A673 (cell line): ENCODE results near the gene VTI1B. TPM values are rescaled to one million over a fixed set of nuclear protein-coding genes. Genes with fewer than 3 reads are reported as not detected.
"Not testable (repeated sequence)": the region's sequence is repeated elsewhere in the genome, so short reads cannot be mapped to it uniquely, and the experiment has no call there.

Experiments
- BruUV-seq: library from RNA; stranded (reverse); fragments of 400-500 nt; replicated peaks from 2 replicates; lab custom pipeline; 2021; lab: Mats Ljungman, UMichigan
- CTCF ChIA-PET: fragments of 300-600 bp; sonication (Branson Sonifier 250); formaldehyde crosslinking; loops from one replicate; lab custom pipeline; 2022; ENCODE audit warnings: antibody characterized with exemption; lab: Charles Lee
- POLR2A ChIA-PET: fragments of 300-600 bp; sonication (Branson Sonifier 250); formaldehyde crosslinking; loops from one replicate; lab custom pipeline; 2022; ENCODE audit warnings: antibody characterized with exemption; ENCODE audit not compliant: low non-redundant PET; lab: Charles Lee
- DNase-seq: peaks from one replicate; pipeline ENCODE4 v3.0.0-alpha.2; 2015; ENCODE audit warnings: low spot score
- H3K27ac ChIP-seq: fragments of 200-600 bp; sonication (generic); 2 replicates; pipeline ENCODE4 v1.5.1; 2016; ENCODE audit warnings: mixed run types, low read depth, mild to moderate bottlenecking, mixed read lengths, antibody characterized with exemption, low read length; ENCODE audit not compliant: poor library complexity, severe bottlenecking
- H3K27me3 ChIP-seq: fragments of 200-600 bp; sonication (generic); replicated peaks from 2 replicates; pipeline ENCODE4 v1.6.1; 2017; ENCODE audit warnings: mixed run types, low read depth, mild to moderate bottlenecking, mixed read lengths, antibody characterized with exemption, low read length; ENCODE audit not compliant: insufficient read depth, poor library complexity
- H3K36me3 ChIP-seq: fragments of 200-600 bp; sonication (generic); 2 replicates; pipeline ENCODE4 v1.6.1; 2016; ENCODE audit warnings: mixed run types, mild to moderate bottlenecking, mixed read lengths, antibody characterized with exemption, low read length; ENCODE audit not compliant: insufficient read depth, poor library complexity, severe bottlenecking
- H3K4me1 ChIP-seq: fragments of 200-600 bp; sonication (generic); 2 replicates; pipeline ENCODE4 v1.6.1; 2017; ENCODE audit warnings: mixed run types, mild to moderate bottlenecking, mixed read lengths, antibody characterized with exemption, low read length; ENCODE audit not compliant: insufficient read depth, poor library complexity, severe bottlenecking
- H3K4me3 ChIP-seq: fragments of 200-600 bp; sonication (generic); 2 replicates; pipeline ENCODE4 v1.5.1; 2016; ENCODE audit warnings: low read depth, mixed run types, mild to moderate bottlenecking, mixed read lengths, low read length; ENCODE audit not compliant: poor library complexity, severe bottlenecking
- H3K9me3 ChIP-seq: fragments of 200-600 bp; sonication (generic); 2 replicates; pipeline ENCODE4 v1.6.1; 2016; ENCODE audit warnings: mixed run types, low read depth, mild to moderate bottlenecking, mixed read lengths, antibody characterized with exemption, low read length; ENCODE audit not compliant: poor library complexity, severe bottlenecking
- EZH2 ChIP-seq: fragments of 200-600 bp; sonication (generic); IDR thresholded peaks from 2 replicates; pipeline ENCODE4 v1.6.1; 2017; ENCODE audit warnings: borderline replicate concordance, low read depth, mild to moderate bottlenecking, mixed read lengths, antibody characterized with exemption, low read length; ENCODE audit not compliant: poor library complexity, severe bottlenecking
- intact Hi-C: fragments of 100-400 bp; cut with micrococcal nuclease; formaldehyde crosslinking; loops from one replicate; pipeline ENCODE4 v1.10.0; 2022; ENCODE audit not compliant: unreplicated experiment
- total RNA-seq: library from RNA; stranded (reverse); gene quantifications from 2 replicates; pipeline ENCODE4 v1.2.3, GENCODE V29; 2021
- TF ChIP-seq, protein P1 (sequence below): fragments of 300-800, 200-600 bp; sonication (generic); conservative IDR thresholded peaks from 2 replicates; pipeline ENCODE4 v1.5.1; 2017; ENCODE audit warnings: low read depth, mild to moderate bottlenecking, antibody characterized with exemption, low read length, moderate library complexity, mixed read lengths

The VTI1B gene
- total RNA-seq, 1 experiment from 2014 or later, result 123 TPM

DNA sequence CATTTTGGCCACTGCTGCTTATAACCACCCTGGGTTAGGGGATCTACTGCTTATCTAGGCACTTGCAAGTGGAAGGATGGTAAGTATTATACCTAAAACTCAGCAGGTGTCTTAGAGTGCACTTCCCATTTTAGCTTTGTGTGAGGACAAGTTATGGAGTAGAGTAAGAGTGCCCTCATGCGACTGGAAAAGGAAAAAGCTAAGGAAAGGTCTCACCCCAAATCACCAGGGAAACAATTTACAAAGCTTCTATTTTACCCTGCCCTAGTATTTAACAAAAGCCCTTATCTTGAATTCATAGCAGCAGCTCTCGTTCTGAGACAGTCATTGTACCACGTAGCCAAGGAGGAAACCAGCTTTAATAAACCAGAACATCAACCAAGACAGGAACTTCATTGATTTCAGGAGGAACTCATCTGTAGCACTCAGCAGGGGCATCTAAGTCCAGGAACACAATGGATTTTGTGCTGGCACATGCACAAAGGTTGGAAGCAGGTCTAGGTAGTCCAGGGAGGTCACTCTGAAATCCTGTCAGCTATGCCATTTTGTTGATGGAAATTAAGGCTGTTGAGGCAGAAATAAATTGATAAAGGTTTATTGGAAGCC lies 30.2 kb upstream of the VTI1B start:
- Histone ChIP-seq H3K4me1 (no peaks in the 10 kb centered on the region), H3K27ac (no peak overlapping the region), H3K9me3 (peaks cover 12% of the 10 kb centered on the region), H3K27me3 (no peaks in the 10 kb centered on the region), H3K36me3 (no peaks in the 10 kb centered on the region), H3K4me3 (no peak overlapping the region)
- intact Hi-C loops, result loop anchor here (1.0 to 10.0 kb wide), 4 partner anchors 86 to 278 kb away; no protein-coding TSS in a partner anchor
- TF ChIP-seq, protein P1, sequence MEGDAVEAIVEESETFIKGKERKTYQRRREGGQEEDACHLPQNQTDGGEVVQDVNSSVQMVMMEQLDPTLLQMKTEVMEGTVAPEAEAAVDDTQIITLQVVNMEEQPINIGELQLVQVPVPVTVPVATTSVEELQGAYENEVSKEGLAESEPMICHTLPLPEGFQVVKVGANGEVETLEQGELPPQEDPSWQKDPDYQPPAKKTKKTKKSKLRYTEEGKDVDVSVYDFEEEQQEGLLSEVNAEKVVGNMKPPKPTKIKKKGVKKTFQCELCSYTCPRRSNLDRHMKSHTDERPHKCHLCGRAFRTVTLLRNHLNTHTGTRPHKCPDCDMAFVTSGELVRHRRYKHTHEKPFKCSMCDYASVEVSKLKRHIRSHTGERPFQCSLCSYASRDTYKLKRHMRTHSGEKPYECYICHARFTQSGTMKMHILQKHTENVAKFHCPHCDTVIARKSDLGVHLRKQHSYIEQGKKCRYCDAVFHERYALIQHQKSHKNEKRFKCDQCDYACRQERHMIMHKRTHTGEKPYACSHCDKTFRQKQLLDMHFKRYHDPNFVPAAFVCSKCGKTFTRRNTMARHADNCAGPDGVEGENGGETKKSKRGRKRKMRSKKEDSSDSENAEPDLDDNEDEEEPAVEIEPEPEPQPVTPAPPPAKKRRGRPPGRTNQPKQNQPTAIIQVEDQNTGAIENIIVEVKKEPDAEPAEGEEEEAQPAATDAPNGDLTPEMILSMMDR, result peak; percentile 81
- TF ChIP-seq EZH2, result no peak
- ChIA-PET CTCF (interaction anchor here (0.5 to 2.4 kb wide), 15 partner anchors 10 to 1836 kb away, joined by 3 to 27 read pairs (median 8); partner anchors contain the start of genes ARG2, ATP6V1D, EIF2S1 and PIGH), POLR2A (interaction anchor here (0.8 kb wide), 1 partner anchor 9 kb away, joined by 4 read pairs; the partner anchor contains the start of gene RDH11)
- DNase-seq, result peak; percentile 76
- no TSS peak for BruUV-seq

DNA sequence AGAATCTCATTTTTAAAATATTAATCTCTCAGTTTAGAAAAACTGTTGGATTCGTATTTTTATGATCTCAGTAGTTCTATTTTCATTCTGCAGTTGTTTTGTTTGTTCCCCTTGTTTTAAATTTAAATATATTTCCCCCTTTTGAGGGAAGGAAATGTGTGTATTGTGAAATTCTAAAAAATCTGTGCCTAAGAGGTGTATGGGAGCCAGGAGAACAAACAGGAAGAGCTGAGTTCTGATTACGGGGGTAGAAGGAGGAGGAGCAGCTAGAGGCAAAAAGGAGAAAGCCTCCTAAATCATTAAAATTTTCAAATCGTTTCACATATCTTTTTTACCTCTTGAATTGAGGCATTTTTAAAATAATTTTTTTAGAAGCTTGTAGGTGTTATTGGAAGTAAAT lies 29.6 kb upstream of the VTI1B start:
- no peaks in the 10 kb centered on the region for H3K27me3 ChIP-seq
- TF ChIP-seq, protein P1, result no peak
- no peak for TF ChIP-seq EZH2
- intact Hi-C loops, result loop anchor here (1.0 to 10.0 kb wide), 4 partner anchors 86 to 277 kb away; no protein-coding TSS in a partner anchor
- H3K9me3 ChIP-seq, result peaks cover 6% of the 10 kb centered on the region
- H3K4me3 ChIP-seq, result no peak overlapping the region
- H3K4me1 ChIP-seq, result no peaks in the 10 kb centered on the region
- CTCF ChIA-PET, result interaction anchor here (0.6 to 2.4 kb wide), 13 partner anchors 9 to 1835 kb away, joined by 3 to 27 read pairs (median 11); partner anchors contain the start of genes ARG2, PIGH and RDH11
- POLR2A ChIA-PET, result interaction anchor here (0.8 kb wide), 1 partner anchor 9 kb away, joined by 4 read pairs; the partner anchor contains the start of gene RDH11
- no peak overlapping the region for H3K27ac ChIP-seq
- no peak for DNase-seq
- H3K36me3 ChIP-seq, result no peaks in the 10 kb centered on the region
- BruUV-seq, result no TSS peak

DNA sequence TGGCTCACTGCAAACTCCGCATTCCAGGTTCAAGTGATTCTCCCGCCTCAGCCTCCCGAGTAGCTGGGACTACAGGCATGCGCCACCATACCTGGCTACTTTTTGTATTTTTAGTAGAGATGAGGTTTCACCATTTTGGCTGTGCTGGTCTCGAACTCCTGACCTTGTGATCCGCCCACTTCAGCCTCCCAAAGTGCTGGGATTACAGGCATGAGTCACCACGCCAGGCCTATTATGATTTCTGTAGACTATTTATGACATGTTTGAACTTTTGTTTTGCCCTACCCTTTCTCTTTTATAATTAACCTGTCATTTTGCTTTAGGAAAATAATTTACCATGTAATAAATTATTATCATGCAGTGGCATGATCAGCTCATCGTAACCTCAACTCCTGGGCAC lies 27.1 kb upstream of the VTI1B start, which contains the start of gene RDH12:
Gene RDH12, plus strand, starts transcription at position 395 of the 400 bp plus-strand sequence. CDS start 20,757 bp downstream, outside the sequence.
- H3K9me3 ChIP-seq, BruUV-seq, H3K27ac ChIP-seq, H3K4me3 ChIP-seq, H3K27me3 ChIP-seq, POLR2A ChIA-PET, CTCF ChIA-PET, H3K36me3 ChIP-seq, H3K4me1 ChIP-seq, DNase-seq: not testable (repeated sequence)
- intact Hi-C loops, result loop anchor here (10.0 kb wide), 1 partner anchor 177 kb away; no protein-coding TSS in a partner anchor
